H9 (cell line): ENCODE data around the gene ANKHD1. TPM values are rescaled to one million over a fixed set of nuclear protein-coding genes. Genes with fewer than 3 reads are reported as not detected.

ENCODE experiments used
- DNase-seq: peaks from one replicate; pipeline ENCODE4 v3.0.0-alpha.2; 2017
- H2AFZ ChIP-seq: one replicate; pipeline ENCODE4 v1.6.1; 2013; ENCODE audit warnings: mild to moderate bottlenecking, low read length, control low read depth, moderate library complexity
- H2AK5ac ChIP-seq: 2 replicates; pipeline ENCODE4 v1.6.1; 2013; ENCODE audit warnings: low read length, control low read depth, mixed read lengths; ENCODE audit not compliant: insufficient read length
- H2BK120ac ChIP-seq: one replicate; pipeline ENCODE4 v1.6.1; 2013; ENCODE audit warnings: low read depth, mild to moderate bottlenecking, low read length, control low read depth, inconsistent platforms; ENCODE audit not compliant: poor library complexity, severe bottlenecking
- H2BK12ac ChIP-seq: 2 replicates; pipeline ENCODE4 v1.6.1; 2013; ENCODE audit warnings: low read length, control low read depth, mixed read lengths, low read depth; ENCODE audit not compliant: insufficient read length
- H2BK15ac ChIP-seq: 2 replicates; pipeline ENCODE4 v1.6.1; 2013; ENCODE audit warnings: low read depth, low read length, control low read depth
- H2BK20ac ChIP-seq: one replicate; pipeline ENCODE4 v1.6.1; 2013; ENCODE audit warnings: low read depth, mild to moderate bottlenecking, low read length, control low read depth, inconsistent platforms; ENCODE audit not compliant: poor library complexity, severe bottlenecking
- H2BK5ac ChIP-seq: 2 replicates; pipeline ENCODE4 v1.6.1; 2013; ENCODE audit warnings: low read length, control low read depth, mixed read lengths; ENCODE audit not compliant: insufficient read length
- H3K14ac ChIP-seq: 2 replicates; pipeline ENCODE4 v1.6.1; 2013; ENCODE audit warnings: low read length, control low read depth; ENCODE audit not compliant: insufficient read depth
- H3K18ac ChIP-seq: 2 replicates; pipeline ENCODE4 v1.6.1; 2013; ENCODE audit warnings: low read depth, mild to moderate bottlenecking, mixed read lengths, low read length, control low read depth; ENCODE audit not compliant: insufficient read length
- H3K23ac ChIP-seq: 2 replicates; pipeline ENCODE4 v1.6.1; 2013; ENCODE audit warnings: low read length, control low read depth, mixed read lengths, low read depth; ENCODE audit not compliant: insufficient read length
- H3K23me2 ChIP-seq: 2 replicates; pipeline ENCODE4 v1.6.1; 2013; ENCODE audit warnings: low read depth, mild to moderate bottlenecking, mixed read lengths, low read length, control low read depth; ENCODE audit not compliant: insufficient read length, poor library complexity, severe bottlenecking
- H3K27ac ChIP-seq: 2 replicates; pipeline ENCODE4 v1.5.1; 2013; ENCODE audit warnings: low read length, control low read depth, mixed read lengths, low read depth; ENCODE audit not compliant: insufficient read length
- H3K27me3 ChIP-seq: 2 replicates; pipeline ENCODE4 v1.6.1; 2013; ENCODE audit warnings: low read length, control low read depth, inconsistent platforms; ENCODE audit not compliant: insufficient read depth
- H3K4ac ChIP-seq: 2 replicates; pipeline ENCODE4 v1.6.1; 2013; ENCODE audit warnings: low read depth, mild to moderate bottlenecking, control low read depth, inconsistent platforms, low read length, moderate library complexity
- H3K4me1 ChIP-seq: 2 replicates; pipeline ENCODE4 v1.6.1; 2013; ENCODE audit warnings: low read length, control low read depth, inconsistent platforms; ENCODE audit not compliant: insufficient read depth
- H3K4me2 ChIP-seq: 2 replicates; pipeline ENCODE4 v1.6.1; 2013; ENCODE audit warnings: low read length, control low read depth, mixed read lengths; ENCODE audit not compliant: insufficient read length, insufficient read depth
- H3K56ac ChIP-seq: 2 replicates; pipeline ENCODE4 v1.6.1; 2013; ENCODE audit warnings: low read depth, mild to moderate bottlenecking, mixed read lengths, low read length, control low read depth; ENCODE audit not compliant: insufficient read length
- H3K79me1 ChIP-seq: 2 replicates; pipeline ENCODE4 v1.6.1; 2013; ENCODE audit warnings: low read depth, mild to moderate bottlenecking, moderate library complexity, low read length, control low read depth, inconsistent platforms; ENCODE audit not compliant: insufficient read depth, poor library complexity, severe bottlenecking
- H3K79me2 ChIP-seq: 2 replicates; pipeline ENCODE4 v1.6.1; 2013; ENCODE audit warnings: low read length, control low read depth, inconsistent platforms; ENCODE audit not compliant: insufficient read depth
- H3K9ac ChIP-seq: 2 replicates; pipeline ENCODE4 v1.6.1; 2013; ENCODE audit warnings: low read length, control low read depth, mixed read lengths; ENCODE audit not compliant: insufficient read length; ENCODE audit errors: extremely low read depth
- H3K9me3 ChIP-seq: one replicate; pipeline ENCODE4 v1.6.1; 2013; ENCODE audit warnings: low read depth, low read length, inconsistent platforms; ENCODE audit not compliant: control insufficient read depth
- H3T11ph ChIP-seq: one replicate; pipeline ENCODE4 v1.6.1; 2013; ENCODE audit warnings: mild to moderate bottlenecking, low read length, control low read depth, inconsistent platforms
- H4K20me1 ChIP-seq: one replicate; pipeline ENCODE4 v1.6.1; 2013; ENCODE audit not compliant: control insufficient read depth, insufficient read length, insufficient read depth
- H4K5ac ChIP-seq: 2 replicates; pipeline ENCODE4 v1.6.1; 2013; ENCODE audit warnings: low read depth, mild to moderate bottlenecking, mixed read lengths, low read length, control low read depth; ENCODE audit not compliant: insufficient read length
- H4K8ac ChIP-seq: replicated peaks from 2 replicates; pipeline ENCODE4 v1.6.1; 2013; ENCODE audit warnings: low read length, control low read depth, mixed read lengths, low read depth; ENCODE audit not compliant: insufficient read length
- H4K91ac ChIP-seq: 2 replicates; pipeline ENCODE4 v1.6.1; 2013; ENCODE audit warnings: low read depth, mild to moderate bottlenecking, moderate library complexity, mixed read lengths, low read length, control low read depth; ENCODE audit not compliant: insufficient read length
- H3K27ac Mint-ChIP-seq, 3 experiments: 2 replicates in 2 of 3; 3 replicates in 1 of 3; pipeline ENCODE4 v1.8.0; 2020 to 2021; ENCODE audit warnings: mixed read lengths in 3 of 3, mild to moderate bottlenecking in 1 of 3, moderate library complexity in 1 of 3
- H3K27me3 Mint-ChIP-seq: 2 replicates; pipeline ENCODE4 v1.8.0; 2021; ENCODE audit warnings: low read depth, mild to moderate bottlenecking, moderate library complexity, mixed read lengths
- H3K36me3 Mint-ChIP-seq, 3 experiments: 2 replicates in 2 of 3; 3 replicates in 1 of 3; pipeline ENCODE4 v1.8.0; 2020 to 2021; ENCODE audit warnings: low read depth in 3 of 3, mixed read lengths in 3 of 3; ENCODE audit not compliant: insufficient read depth in 1 of 3
- H3K4me1 Mint-ChIP-seq, 2 experiments: 2 replicates each; pipeline ENCODE4 v1.8.0; 2020; ENCODE audit warnings: mixed read lengths in 2 of 2
- H3K4me3 Mint-ChIP-seq, 2 experiments: 2 replicates in 1 of 2; 3 replicates in 1 of 2; pipeline ENCODE4 v1.8.0; 2020 to 2021; ENCODE audit warnings: mild to moderate bottlenecking in 2 of 2, mixed read lengths in 2 of 2, moderate library complexity in 1 of 2
- H3K9me3 Mint-ChIP-seq, 2 experiments: 2 replicates in 1 of 2; 3 replicates in 1 of 2; pipeline ENCODE4 v1.8.0; 2020; ENCODE audit warnings: mild to moderate bottlenecking in 2 of 2, mixed read lengths in 2 of 2, moderate library complexity in 1 of 2
- WGBS: extraction: QIAGEN DNeasy Blood & Tissue Kit; methylation state at CpG from one replicate; pipeline ENCODE4 v1.1.7; 2013; ENCODE audit warnings: missing lambda C conversion rate, low lambda C conversion rate, mixed read lengths; ENCODE audit not compliant: insufficient read length; ENCODE audit errors: extremely low coverage; 5-methylcytosine and 5-hydroxymethylcytosine counted together
- total RNA-seq: library from RNA; stranded (reverse); gene quantifications from 2 replicates; pipeline ENCODE4 v1.2.1, GENCODE V29; 2021
- TF ChIP-seq, protein P1 (sequence below): fragments of 200-600 bp; sonication (generic); conservative IDR thresholded peaks from 3 replicates; pipeline ENCODE4 v1.8.0; 2021; ENCODE audit warnings: antibody characterized with exemption, mild to moderate bottlenecking

ANKHD1 gene
- total RNA-seq, 1 experiment from 2014 or later, result 105 TPM

DNA sequence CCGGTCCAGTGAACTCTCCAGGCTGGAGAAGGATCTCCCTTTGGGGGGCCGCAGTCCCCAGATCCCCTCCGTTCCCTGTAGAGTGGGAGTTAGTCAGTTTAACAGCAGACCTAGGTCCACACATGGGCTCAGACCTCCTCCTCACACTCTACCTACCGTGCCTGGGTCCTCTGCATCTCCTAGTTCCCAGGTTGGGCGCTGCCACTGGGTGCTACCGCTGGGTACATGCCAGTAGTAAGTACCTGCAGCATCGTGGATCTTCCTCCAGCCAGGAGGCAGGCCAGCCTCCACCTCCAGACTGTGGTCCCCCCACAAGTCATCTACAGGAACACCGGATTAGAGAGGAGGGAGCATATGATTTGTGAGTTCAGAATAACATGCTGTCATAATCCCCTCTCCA lies 162.0 kb downstream of the ANKHD1 start:
- Histone ChIP-seq H3K23me2 (peaks cover 10% of the 10 kb centered on the region), H3K18ac (no peak overlapping the region), H4K20me1 (no peaks in the 10 kb centered on the region), H2BK20ac (no peak overlapping the region), H4K91ac (no peak overlapping the region), H4K8ac (no peak overlapping the region), H3K4me2 (peak overlapping the region; percentile 92), H2BK5ac (no peak overlapping the region), H2BK15ac (no peak overlapping the region), H3K4me1 (peaks cover 4% of the 10 kb centered on the region; the same call in 1 of the 2 replicates), H3K23ac (no peak overlapping the region), H2BK12ac (no peak overlapping the region), H3K27ac (no peak overlapping the region), H2AFZ (no peak overlapping the region), H4K5ac (no peak overlapping the region), H3K4ac (no peak overlapping the region), H3K79me2 (no peaks in the 10 kb centered on the region), H3T11ph (no peak overlapping the region), H3K79me1 (no peaks in the 10 kb centered on the region), H3K9ac (peak overlapping the region; percentile 41), H2AK5ac (no peak overlapping the region), H2BK120ac (no peak overlapping the region), H3K14ac (no peak overlapping the region), H3K27me3 (no peaks in the 10 kb centered on the region), H3K9me3 (no peaks in the 10 kb centered on the region), H3K56ac (no peak overlapping the region)
- no peak for DNase-seq
- H3K27me3 Mint-ChIP-seq, result no peaks in the 10 kb centered on the region; the same call in 1 of the 2 replicates
- H3K27ac Mint-ChIP-seq, result peak overlapping the region in 1 of 3 experiments; percentile 97; a peak in 1 of 7 replicates
- H3K4me1 Mint-ChIP-seq, result peaks cover 14 to 18% of the 10 kb centered on the region in 2 experiments
- no peaks in the 10 kb centered on the region; a peak in 2 of 5 replicates for H3K9me3 Mint-ChIP-seq
- TF ChIP-seq, protein P1, sequence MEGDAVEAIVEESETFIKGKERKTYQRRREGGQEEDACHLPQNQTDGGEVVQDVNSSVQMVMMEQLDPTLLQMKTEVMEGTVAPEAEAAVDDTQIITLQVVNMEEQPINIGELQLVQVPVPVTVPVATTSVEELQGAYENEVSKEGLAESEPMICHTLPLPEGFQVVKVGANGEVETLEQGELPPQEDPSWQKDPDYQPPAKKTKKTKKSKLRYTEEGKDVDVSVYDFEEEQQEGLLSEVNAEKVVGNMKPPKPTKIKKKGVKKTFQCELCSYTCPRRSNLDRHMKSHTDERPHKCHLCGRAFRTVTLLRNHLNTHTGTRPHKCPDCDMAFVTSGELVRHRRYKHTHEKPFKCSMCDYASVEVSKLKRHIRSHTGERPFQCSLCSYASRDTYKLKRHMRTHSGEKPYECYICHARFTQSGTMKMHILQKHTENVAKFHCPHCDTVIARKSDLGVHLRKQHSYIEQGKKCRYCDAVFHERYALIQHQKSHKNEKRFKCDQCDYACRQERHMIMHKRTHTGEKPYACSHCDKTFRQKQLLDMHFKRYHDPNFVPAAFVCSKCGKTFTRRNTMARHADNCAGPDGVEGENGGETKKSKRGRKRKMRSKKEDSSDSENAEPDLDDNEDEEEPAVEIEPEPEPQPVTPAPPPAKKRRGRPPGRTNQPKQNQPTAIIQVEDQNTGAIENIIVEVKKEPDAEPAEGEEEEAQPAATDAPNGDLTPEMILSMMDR, result no peak
- H3K4me3 Mint-ChIP-seq, result peak overlapping the region; percentile 89 to 98
- WGBS, result no CpG with 5 or more reads among the region's 8 CpGs
- peaks cover 9 to 40% (median 31%) of the 10 kb centered on the region in 3 experiments for H3K36me3 Mint-ChIP-seq
